ENCODE results near the gene SKIC8.

SKIC8 gene

GRCh38 chr15:78299101-78299930 lies at the start of gene SKIC8:
Gene SKIC8 (minus strand): TSS chr15:78299609. CDS start chr15:78295686, 3,923 bp downstream.
- H3K36me3 Mint-ChIP-seq = peaks cover 12% of the 10 kb centered on the region
- ATAC-seq = peak; percentile 98

GRCh38 chr15:78347586-78348543 lies 48.5 kb upstream of the SKIC8 start:
- no peaks in the 10 kb centered on the region for H3K4me1 Mint-ChIP-seq
- H3K27ac Mint-ChIP-seq = no peak overlapping the region
- no peaks in the 10 kb centered on the region for H3K9me3 Mint-ChIP-seq
- no peaks in the 10 kb centered on the region for H3K36me3 Mint-ChIP-seq
- no peak for ATAC-seq
- H3K27me3 Mint-ChIP-seq = peaks cover 13% of the 10 kb centered on the region
- no peak overlapping the region for H3K4me3 Mint-ChIP-seq

More at GRCh38 chr15:78299101-78299930, at the start of gene SKIC8:
- peaks cover 4% of the 10 kb centered on the region for H3K27me3 Mint-ChIP-seq
- H3K9me3 Mint-ChIP-seq = no peaks in the 10 kb centered on the region
- peak within 1 kb of the TSS; percentile 87 for H3K27ac Mint-ChIP-seq
- H3K4me3 Mint-ChIP-seq = peak within 1 kb of the TSS; percentile 86
- H3K4me1 Mint-ChIP-seq = no peaks in the 10 kb centered on the region

- Mint-ChIP-seq H3K27me3 (peaks cover 27% of the 10 kb centered on the region), H3K9me3 (no peaks in the 10 kb centered on the region), H3K4me3 (no peak overlapping the region), H3K4me1 (no peaks in the 10 kb centered on the region), H3K36me3 (no peaks in the 10 kb centered on the region), H3K27ac (no peak overlapping the region)
- no peak for ATAC-seq
These were observed 46.2 kb upstream of the SKIC8 start for GRCh38 chr15:78345396-78346125.

- ATAC-seq = no peak
- no peak overlapping the region for H3K4me3 Mint-ChIP-seq
- no peaks in the 10 kb centered on the region for H3K4me1 Mint-ChIP-seq
- H3K27ac Mint-ChIP-seq = no peak overlapping the region
- peaks cover 41% of the 10 kb centered on the region for H3K27me3 Mint-ChIP-seq
- no peaks in the 10 kb centered on the region for H3K9me3 Mint-ChIP-seq
- no peaks in the 10 kb centered on the region for H3K36me3 Mint-ChIP-seq
These were observed 44.1 kb upstream of the SKIC8 start for GRCh38 chr15:78343276-78344060.

GRCh38 chr15:78342021-78342420 lies 42.6 kb upstream of the SKIC8 start:
- ATAC-seq = no peak
- H3K27ac Mint-ChIP-seq = no peak overlapping the region
- H3K9me3 Mint-ChIP-seq = no peaks in the 10 kb centered on the region
- peaks cover 43% of the 10 kb centered on the region for H3K27me3 Mint-ChIP-seq
- H3K4me1 Mint-ChIP-seq = no peaks in the 10 kb centered on the region
- no peaks in the 10 kb centered on the region for H3K36me3 Mint-ChIP-seq
- H3K4me3 Mint-ChIP-seq = no peak overlapping the region

- Mint-ChIP-seq H3K9me3 (no peaks in the 10 kb centered on the region), H3K4me3 (no peak overlapping the region), H3K4me1 (no peaks in the 10 kb centered on the region), H3K36me3 (no peaks in the 10 kb centered on the region), H3K27me3 (peaks cover 43% of the 10 kb centered on the region), H3K27ac (no peak overlapping the region)
- no peak for ATAC-seq
These were observed 41.9 kb upstream of the SKIC8 start for GRCh38 chr15:78341057-78341987.

GRCh38 chr15:78340231-78341056 lies 41.0 kb upstream of the SKIC8 start, which contains the start of gene CRABP1:
Gene CRABP1 (plus strand): TSS chr15:78340353. CDS start chr15:78340429, 76 bp downstream.
- H3K4me3 Mint-ChIP-seq = no peak within 1 kb of the TSS
- ATAC-seq = no peak
- no peaks in the 10 kb centered on the region for H3K9me3 Mint-ChIP-seq

GRCh38 chr15:78339559-78339958 lies 40.1 kb upstream of the SKIC8 start:
- H3K4me1 Mint-ChIP-seq = no peaks in the 10 kb centered on the region
- no peak overlapping the region for H3K27ac Mint-ChIP-seq
- no peaks in the 10 kb centered on the region for H3K9me3 Mint-ChIP-seq
- H3K4me3 Mint-ChIP-seq = no peak overlapping the region
- peaks cover 43% of the 10 kb centered on the region for H3K27me3 Mint-ChIP-seq
- no peak for ATAC-seq
- no peaks in the 10 kb centered on the region for H3K36me3 Mint-ChIP-seq

More at GRCh38 chr15:78340231-78341056, 41.0 kb upstream of the SKIC8 start, which contains the start of gene CRABP1:
- Mint-ChIP-seq H3K4me1 (no peaks in the 10 kb centered on the region), H3K27me3 (peaks cover 43% of the 10 kb centered on the region), H3K27ac (no peak within 1 kb of the TSS), H3K36me3 (no peaks in the 10 kb centered on the region)

GRCh38 chr15:78338781-78339180 lies 39.4 kb upstream of the SKIC8 start:
- Mint-ChIP-seq H3K4me3 (no peak overlapping the region), H3K36me3 (no peaks in the 10 kb centered on the region), H3K27ac (no peak overlapping the region), H3K9me3 (no peaks in the 10 kb centered on the region), H3K27me3 (peaks cover 43% of the 10 kb centered on the region), H3K4me1 (no peaks in the 10 kb centered on the region)
- no peak for ATAC-seq

GRCh38 chr15:78335985-78336384 lies 36.6 kb upstream of the SKIC8 start:
- Mint-ChIP-seq H3K9me3 (no peaks in the 10 kb centered on the region), H3K27ac (no peak overlapping the region)

GRCh38 chr15:78334845-78335244 lies 35.4 kb upstream of the SKIC8 start:
- no peak overlapping the region for H3K27ac Mint-ChIP-seq
- peaks cover 24% of the 10 kb centered on the region for H3K27me3 Mint-ChIP-seq
- H3K9me3 Mint-ChIP-seq = no peaks in the 10 kb centered on the region
- ATAC-seq = no peak
- no peak overlapping the region for H3K4me3 Mint-ChIP-seq
- no peaks in the 10 kb centered on the region for H3K4me1 Mint-ChIP-seq
- no peaks in the 10 kb centered on the region for H3K36me3 Mint-ChIP-seq

More at GRCh38 chr15:78335985-78336384, 36.6 kb upstream of the SKIC8 start:
- no peaks in the 10 kb centered on the region for H3K36me3 Mint-ChIP-seq
- no peak overlapping the region for H3K4me3 Mint-ChIP-seq
- H3K27me3 Mint-ChIP-seq = peaks cover 29% of the 10 kb centered on the region
- H3K4me1 Mint-ChIP-seq = no peaks in the 10 kb centered on the region
- ATAC-seq = no peak

GRCh38 chr15:78329625-78330024 lies 30.2 kb upstream of the SKIC8 start:
- ATAC-seq = no peak
- no peaks in the 10 kb centered on the region for H3K4me1 Mint-ChIP-seq
- no peak overlapping the region for H3K4me3 Mint-ChIP-seq

GRCh38 chr15:78327466-78327865 lies 28.1 kb upstream of the SKIC8 start:
- ATAC-seq = no peak
- Mint-ChIP-seq H3K27me3 (no peaks in the 10 kb centered on the region), H3K4me3 (no peak overlapping the region), H3K4me1 (no peaks in the 10 kb centered on the region), H3K27ac (no peak overlapping the region), H3K9me3 (no peaks in the 10 kb centered on the region), H3K36me3 (no peaks in the 10 kb centered on the region)

More at GRCh38 chr15:78329625-78330024, 30.2 kb upstream of the SKIC8 start:
- no peak overlapping the region for H3K27ac Mint-ChIP-seq
- no peaks in the 10 kb centered on the region for H3K9me3 Mint-ChIP-seq
- no peaks in the 10 kb centered on the region for H3K27me3 Mint-ChIP-seq
- no peaks in the 10 kb centered on the region for H3K36me3 Mint-ChIP-seq
